Liver (tissue), 9 donors: Measurements from ENCODE around the gene MT4. TPM values are rescaled to one million over a fixed set of nuclear protein-coding genes. Genes with fewer than 3 reads are reported as not detected.
A peak's percentile ranks its signal among the peaks of the same experiment; 100 is the strongest.

ENCODE experiments used
- DNase-seq: peaks from one replicate; pipeline ENCODE4 v3.0.0-alpha.2; 2017; ENCODE audit warnings: low spot score
- H3K27ac ChIP-seq, 2 donors: one replicate each; pipeline ENCODE4 v1.7.0; 2013; ENCODE audit warnings: inconsistent platforms in 2 of 2, low read length in 2 of 2, control low read depth in 1 of 2, low read depth in 1 of 2, mild to moderate bottlenecking in 1 of 2
- H3K27me3 ChIP-seq, 4 donors: one replicate each; pipeline versions ENCODE4 v1.6.1 to v1.7.0; 2013; ENCODE audit warnings: low read length in 3 of 4, inconsistent platforms in 1 of 4, mild to moderate bottlenecking in 1 of 4, moderate library complexity in 1 of 4; ENCODE audit not compliant: control insufficient read depth in 4 of 4, insufficient read depth in 4 of 4
- H3K36me3 ChIP-seq, 4 donors: one replicate each; pipeline versions ENCODE4 v1.6.1 to v1.7.0; 2013; ENCODE audit warnings: low read length in 3 of 4, mild to moderate bottlenecking in 3 of 4, low read depth in 1 of 4, moderate library complexity in 1 of 4; ENCODE audit not compliant: control insufficient read depth in 4 of 4, insufficient read depth in 3 of 4
- H3K4me1 ChIP-seq, 4 donors: one replicate each; pipeline versions ENCODE4 v1.6.1 to v1.7.0; 2013; ENCODE audit warnings: low read length in 3 of 4, mild to moderate bottlenecking in 3 of 4, moderate library complexity in 1 of 4; ENCODE audit not compliant: control insufficient read depth in 4 of 4, insufficient read depth in 4 of 4
- H3K4me3 ChIP-seq, 3 donors: one replicate each; pipeline versions ENCODE4 v1.6.1 to v1.7.0; 2013; ENCODE audit warnings: low read length in 3 of 3, control low read depth in 1 of 3, low read depth in 1 of 3, mild to moderate bottlenecking in 1 of 3
- H3K9ac ChIP-seq, 2 donors: one replicate each; pipeline ENCODE4 v1.7.0; 2013; ENCODE audit warnings: low read length in 2 of 2, mild to moderate bottlenecking in 2 of 2, moderate library complexity in 2 of 2, control low read depth in 1 of 2, low read depth in 1 of 2
- H3K9me3 ChIP-seq, 4 donors: one replicate each; pipeline versions ENCODE4 v1.6.1 to v1.7.0; 2013; ENCODE audit warnings: low read length in 3 of 4; ENCODE audit not compliant: control insufficient read depth in 4 of 4
- ATF3 ChIP-seq: IDR thresholded peaks from 2 replicates; pipeline ENCODE4 v1.6.1; 2016; ENCODE audit warnings: antibody characterized with exemption
- EGR1 ChIP-seq, 2 donors: IDR thresholded peaks; 2 replicates each; pipeline ENCODE4 v1.6.1; 2016 to 2018; ENCODE audit warnings: antibody characterized with exemption in 2 of 2, low read depth in 2 of 2
- FOXA1 ChIP-seq: IDR thresholded peaks from 2 replicates; pipeline ENCODE4 v1.6.1; 2016; ENCODE audit warnings: antibody characterized with exemption
- HNF4G ChIP-seq: IDR thresholded peaks from 2 replicates; pipeline ENCODE4 v1.6.1; 2016; ENCODE audit warnings: antibody characterized with exemption
- RAD21 ChIP-seq, 2 donors: IDR thresholded peaks; 2 replicates each; pipeline ENCODE4 v1.6.1; 2016; ENCODE audit warnings: antibody characterized with exemption in 2 of 2, mild to moderate bottlenecking in 2 of 2
- REST ChIP-seq: IDR thresholded peaks from 2 replicates; pipeline ENCODE4 v1.6.1; 2016; ENCODE audit warnings: antibody characterized with exemption, mild to moderate bottlenecking
- RXRA ChIP-seq, 2 donors: IDR thresholded peaks; 2 replicates each; pipeline ENCODE4 v1.6.1; 2017 to 2018; ENCODE audit warnings: antibody characterized with exemption in 2 of 2, mild to moderate bottlenecking in 1 of 2
- SP1 ChIP-seq: IDR thresholded peaks from 2 replicates; pipeline ENCODE4 v1.6.1; 2018; ENCODE audit warnings: antibody characterized with exemption, mild to moderate bottlenecking
- TAF1 ChIP-seq: conservative IDR thresholded peaks from 2 replicates; pipeline ENCODE4 v1.6.1; 2016; ENCODE audit warnings: antibody characterized with exemption, mild to moderate bottlenecking
- YY1 ChIP-seq: IDR thresholded peaks from 2 replicates; pipeline ENCODE4 v1.6.1; 2016; ENCODE audit warnings: antibody characterized with exemption, mild to moderate bottlenecking
- ZBTB33 ChIP-seq: IDR thresholded peaks from 2 replicates; pipeline ENCODE4 v1.6.1; 2016; ENCODE audit warnings: antibody characterized with exemption
- WGBS: extraction: QIAGEN DNeasy Blood & Tissue Kit; methylation state at CpG from one replicate; pipeline ENCODE4 v1.1.7; 2013; 5-methylcytosine and 5-hydroxymethylcytosine counted together
- polyA plus RNA-seq, 2 donors: library from polyadenylated mRNA; stranded (reverse) in 1 of 2; unstranded in 1 of 2; fragments of 200-250 nt in 1 of 2; fragments of >200 nt in 1 of 2; fragmentation: Nextera tagmentation in 1 of 2; extraction: Ambion mirVana in 1 of 2; gene quantifications; one replicate each; pipeline versions ENCODE4 v1.2.1 to v1.2.3, GENCODE V29; 2013 to 2015
- total RNA-seq, 2 donors: library from RNA; depleted of rRNA; stranded (reverse); fragments of >200 nt; gene quantifications; one replicate each; pipeline ENCODE4 v1.2.3, GENCODE V29; 2014
- donor health status: healthy.
- donor health status: healthy.
- donor health status: healthy.
- donor health status: healthy.
- donor health status: healthy.

Gene MT4
- total and polyA plus RNA-seq, 4 donors: not detected

GRCh38 chr16:56520251-56520577, 44.7 kb upstream of the MT4 start:
- 28% methylated on average over 4 of the region's 4 CpGs for WGBS
- peak overlapping the region; percentile 84 to 99 (median 92) for H3K4me3 ChIP-seq
- no peaks in the 10 kb centered on the region for H3K27me3 ChIP-seq
- H3K9ac ChIP-seq: peak overlapping the region; percentile 39 to 47
- peaks cover 5 to 13% (median 8%) of the 10 kb centered on the region in 4 donors for H3K4me1 ChIP-seq
- no peak for DNase-seq
- no peaks in the 10 kb centered on the region for H3K9me3 ChIP-seq
- TF ChIP-seq FOXA1: no peak
- TF ChIP-seq ZBTB33: no peak
- no peak for TF ChIP-seq SP1
- no peak for TF ChIP-seq ATF3
- no peak for TF ChIP-seq REST
- no peak for TF ChIP-seq EGR1 (IDR thresholded peaks at IDR 0.05; ENCODE audit: low read depth in 2 of 2)
- TF ChIP-seq TAF1: no peak
- H3K36me3 ChIP-seq: no peaks in the 10 kb centered on the region
- peak overlapping the region; percentile 83 to 94 for H3K27ac ChIP-seq

GRCh38 chr16:56525236-56525635, 39.6 kb upstream of the MT4 start:
- no peaks in the 10 kb centered on the region for H3K36me3 ChIP-seq
- H3K27ac ChIP-seq: no peak overlapping the region
- peaks cover 0 to 3% (median 1%) of the 10 kb centered on the region in 4 donors for H3K4me1 ChIP-seq
- no peak overlapping the region for H3K9ac ChIP-seq
- WGBS: 87% methylated on average over 9 of the region's 9 CpGs
- TF ChIP-seq TAF1 (no peak), ZBTB33 (no peak), SP1 (no peak), RAD21 (IDR thresholded peaks at IDR 0.05) (no peak)
- no peak overlapping the region for H3K4me3 ChIP-seq
- no peaks in the 10 kb centered on the region for H3K27me3 ChIP-seq
- H3K9me3 ChIP-seq: no peaks in the 10 kb centered on the region
- DNase-seq: no peak

GRCh38 chr16:56530872-56531271, 34.0 kb upstream of the MT4 start:
- Histone ChIP-seq H3K36me3 (no peaks in the 10 kb centered on the region), H3K4me3 (no peak overlapping the region), H3K4me1 (no peaks in the 10 kb centered on the region), H3K9me3 (no peaks in the 10 kb centered on the region), H3K27me3 (no peaks in the 10 kb centered on the region), H3K9ac (no peak overlapping the region), H3K27ac (no peak overlapping the region)
- TF ChIP-seq TAF1 (no peak), YY1 (no peak), HNF4G (no peak), RXRA (IDR thresholded peaks at IDR 0.05) (no peak)
- DNase-seq: no peak
- WGBS: 96% methylated on average over 1 of the region's 1 CpG
